DOHH2 (cell line): ENCODE measurements around the gene SRBD1.
"Not testable (repeated sequence)": the region's sequence is repeated elsewhere in the genome, so short reads cannot be mapped to it uniquely, and the experiment has no call there.

Experiments used
- H3F3A ChIP-seq: fragments of 200-600 bp; sonication (generic), shearing (Covaris generic); 2 replicates; pipeline ENCODE4 v1.6.0; 2016; ENCODE audit warnings: antibody characterized with exemption, mild to moderate bottlenecking; ENCODE audit not compliant: control insufficient read depth, insufficient read depth
- H3K27ac ChIP-seq: fragments of 200-600 bp; sonication (generic); 2 replicates; pipeline ENCODE4 v1.5.1; 2014; ENCODE audit warnings: low read depth, mild to moderate bottlenecking, low read length, moderate library complexity
- H3K27me3 ChIP-seq: fragments of 200-600 bp; sonication (generic); 2 replicates; pipeline ENCODE4 v1.6.1; 2014; ENCODE audit warnings: mild to moderate bottlenecking, low read length, mixed read lengths; ENCODE audit not compliant: control insufficient read depth
- H3K36me3 ChIP-seq: fragments of 200-600 bp; sonication (generic); 2 replicates; pipeline ENCODE4 v1.6.1; 2014; ENCODE audit warnings: mild to moderate bottlenecking, low read length, moderate library complexity, mixed read lengths; ENCODE audit not compliant: control insufficient read depth
- H3K4me1 ChIP-seq: fragments of 200-600 bp; sonication (generic); 2 replicates; pipeline ENCODE4 v1.6.1; 2014; ENCODE audit warnings: mild to moderate bottlenecking, low read length, mixed read lengths; ENCODE audit not compliant: control insufficient read depth
- H3K4me2 ChIP-seq: fragments of 200-600 bp; sonication (generic); 2 replicates; pipeline ENCODE4 v1.6.0; 2014; ENCODE audit warnings: mild to moderate bottlenecking, low read length, moderate library complexity
- H3K4me3 ChIP-seq: fragments of 200-600 bp; sonication (generic); 2 replicates; pipeline ENCODE4 v1.5.1; 2014; ENCODE audit warnings: mild to moderate bottlenecking, low read length, mixed read lengths
- H3K79me2 ChIP-seq: fragments of 200-600 bp; sonication (generic); 2 replicates; pipeline ENCODE4 v1.6.1; 2014; ENCODE audit warnings: mild to moderate bottlenecking, low read length, mixed read lengths; ENCODE audit not compliant: control insufficient read depth
- H3K9me2 ChIP-seq: fragments of 200-600 bp; sonication (generic); replicated peaks from 2 replicates; pipeline ENCODE4 v1.6.1; 2014; ENCODE audit warnings: mild to moderate bottlenecking, low read length, mixed read lengths; ENCODE audit not compliant: control insufficient read depth
- H3K9me3 ChIP-seq: fragments of 200-600 bp; sonication (generic); 2 replicates; pipeline ENCODE4 v1.6.1; 2014; ENCODE audit warnings: antibody characterized with exemption, low read length, mixed read lengths; ENCODE audit not compliant: control insufficient read depth, insufficient read depth
- H4K20me1 ChIP-seq: fragments of 200-600 bp; sonication (generic); 2 replicates; pipeline ENCODE4 v1.6.0; 2014; ENCODE audit warnings: low read depth, mild to moderate bottlenecking, antibody characterized with exemption, low read length, moderate library complexity; ENCODE audit not compliant: control insufficient read depth, insufficient read depth
- CTCF ChIP-seq: fragments of 200-600 bp; sonication (generic); IDR thresholded peaks from one replicate; pipeline ENCODE4 v1.5.1; 2014; ENCODE audit warnings: antibody characterized with exemption, mild to moderate bottlenecking, low read depth, low read length; ENCODE audit not compliant: poor library complexity, severe bottlenecking
- EZH2phosphoT487 ChIP-seq: fragments of 200-600 bp; sonication (generic); IDR thresholded peaks from 2 replicates; pipeline ENCODE4 v1.6.1; 2017; ENCODE audit warnings: borderline replicate concordance, mild to moderate bottlenecking, antibody characterized with exemption, low read length, moderate library complexity, mixed read lengths

Gene SRBD1

DNA sequence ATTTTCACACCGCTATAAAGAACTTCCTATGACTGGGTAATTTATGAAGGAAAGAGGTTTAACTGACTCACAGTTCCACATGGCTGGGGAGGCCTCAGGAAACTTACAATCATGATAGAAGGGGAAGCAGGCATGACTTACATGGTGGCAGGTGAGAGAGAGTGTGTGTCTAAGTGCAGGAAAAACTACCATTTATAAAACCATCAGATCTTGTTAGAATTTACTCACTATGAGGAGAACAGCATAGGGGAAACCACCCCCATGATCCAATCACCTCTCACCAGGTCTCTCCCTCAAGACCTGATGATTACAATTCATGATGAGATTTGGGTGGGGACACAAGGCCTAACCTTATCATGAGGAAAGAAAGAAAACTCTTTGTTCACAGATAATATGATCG is 174.6 kb downstream of the SRBD1 start:
- Histone ChIP-seq H3K9me3 (no peaks in the 10 kb centered on the region), H3K9me2 (no peaks in the 10 kb centered on the region), H3K79me2 (no peaks in the 10 kb centered on the region), H4K20me1 (no peaks in the 10 kb centered on the region), H3K4me1 (no peaks in the 10 kb centered on the region), H3F3A (no peaks in the 10 kb centered on the region), H3K36me3 (0 out of 2 replicates have a peak, but pooled peaks cover 6% of the 10 kb centered on the region), H3K4me2 (no peak overlapping the region), H3K27me3 (no peaks in the 10 kb centered on the region), H3K27ac (no peak overlapping the region), H3K4me3 (no peak overlapping the region)
- TF ChIP-seq CTCF (no peak), EZH2phosphoT487 (no peak)

DNA sequence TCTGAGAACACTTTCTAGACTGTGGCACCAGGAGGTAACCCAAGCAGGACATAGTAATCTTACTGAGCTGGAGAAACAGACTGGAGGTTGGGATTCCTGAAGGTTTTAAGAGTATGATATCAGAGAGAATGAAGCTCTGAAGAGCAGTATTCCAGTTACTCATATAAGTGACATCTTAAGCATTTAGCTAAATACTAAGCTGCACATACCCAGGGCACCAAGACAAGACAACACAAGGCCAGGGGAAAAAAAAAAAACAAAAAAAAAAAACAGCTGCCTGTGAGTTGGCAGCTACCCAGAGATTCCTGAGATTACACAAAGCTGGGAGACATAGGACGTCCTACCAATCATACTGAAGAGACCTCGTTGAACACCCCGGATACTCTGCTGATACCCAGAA is 175.8 kb downstream of the SRBD1 start:
- Histone ChIP-seq H3K4me1 (no peaks in the 10 kb centered on the region), H3K4me2 (no peak overlapping the region), H3K27me3 (no peaks in the 10 kb centered on the region), H3K36me3 (0 out of 2 replicates have a peak, but pooled peaks cover 2% of the 10 kb centered on the region), H3K4me3 (no peak overlapping the region), H3K9me2 (no peaks in the 10 kb centered on the region), H3K9me3 (no peaks in the 10 kb centered on the region), H3K27ac (no peak overlapping the region), H3F3A (no peaks in the 10 kb centered on the region), H4K20me1 (no peaks in the 10 kb centered on the region), H3K79me2 (no peaks in the 10 kb centered on the region)
- TF ChIP-seq EZH2phosphoT487 (no peak), CTCF (no peak)

GRCh38 chr2:45433363-45433762 is 177.7 kb downstream of the SRBD1 start:
- no peaks in the 10 kb centered on the region for H3K36me3 ChIP-seq
- H3K4me2 ChIP-seq: no peak overlapping the region
- no peaks in the 10 kb centered on the region for H4K20me1 ChIP-seq
- no peak for TF ChIP-seq CTCF
- no peak for TF ChIP-seq EZH2phosphoT487
- H3K4me3 ChIP-seq: no peak overlapping the region
- H3K79me2 ChIP-seq: no peaks in the 10 kb centered on the region
- H3K4me1 ChIP-seq: no peaks in the 10 kb centered on the region
- no peak overlapping the region for H3K27ac ChIP-seq
- no peaks in the 10 kb centered on the region for H3F3A ChIP-seq
- H3K9me3 ChIP-seq: no peaks in the 10 kb centered on the region
- H3K27me3 ChIP-seq: no peaks in the 10 kb centered on the region
- no peaks in the 10 kb centered on the region for H3K9me2 ChIP-seq

DNA sequence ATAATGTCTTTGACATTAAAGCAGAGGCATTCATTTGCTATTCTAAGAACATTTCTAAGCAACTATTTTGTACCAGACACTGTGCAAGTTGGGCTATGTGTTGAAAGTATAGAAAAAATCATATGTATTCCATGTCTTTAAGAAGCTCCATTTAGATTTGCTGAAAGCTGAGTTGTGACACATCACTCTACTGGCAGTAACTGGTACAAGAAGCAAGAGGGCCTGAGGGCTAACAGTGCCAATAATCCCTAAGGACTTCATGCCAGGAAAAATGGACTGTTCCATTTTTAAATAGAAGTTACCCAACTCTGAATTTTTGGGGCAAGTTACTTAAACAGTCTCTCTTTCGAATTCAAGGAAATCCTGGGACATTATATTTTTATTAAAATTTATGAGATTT is 178.7 kb downstream of the SRBD1 start:
- TF ChIP-seq CTCF (no peak), EZH2phosphoT487 (no peak)
- Histone ChIP-seq H3K4me3 (no peak overlapping the region), H3K9me2 (no peaks in the 10 kb centered on the region), H3K4me1 (no peaks in the 10 kb centered on the region), H4K20me1 (no peaks in the 10 kb centered on the region), H3F3A (no peaks in the 10 kb centered on the region), H3K36me3 (no peaks in the 10 kb centered on the region), H3K79me2 (no peaks in the 10 kb centered on the region), H3K27me3 (no peaks in the 10 kb centered on the region), H3K9me3 (no peaks in the 10 kb centered on the region), H3K27ac (no peak overlapping the region), H3K4me2 (no peak overlapping the region)

- not testable (repeated sequence) for H3K27me3 ChIP-seq, H3K9me3 ChIP-seq, H3K9me2 ChIP-seq, H3K4me3 ChIP-seq, H3F3A ChIP-seq, H3K36me3 ChIP-seq, H3K79me2 ChIP-seq, H3K4me1 ChIP-seq, H3K27ac ChIP-seq, H3K4me2 ChIP-seq, H4K20me1 ChIP-seq
Measured at GRCh38 chr2:45426025-45426424, 185.0 kb downstream of the SRBD1 start.
